Prostate gland (tissue), 2 donors: ENCODE results near the gene EP400. TPM values are rescaled to one million over a fixed set of nuclear protein-coding genes. Genes with fewer than 3 reads are reported as not detected.

ENCODE experiments used
- DNase-seq: peaks from one replicate; pipeline ENCODE4 v3.0.0-alpha.2; 2019; ENCODE audit warnings: low spot score
- H3K27ac ChIP-seq, 2 donors: fragments of 200-600 bp; sonication (generic); 2 replicates each; pipeline ENCODE4 v1.5.1; 2017 to 2019
- H3K27me3 ChIP-seq: fragments of 200-600 bp; sonication (generic); replicated peaks from 2 replicates; pipeline ENCODE4 v1.5.1; 2019; ENCODE audit not compliant: insufficient read depth
- H3K36me3 ChIP-seq, 2 donors: fragments of 200-600 bp; sonication (generic); 1 replicate in 1 of 2; 2 replicates in 1 of 2; pipeline versions ENCODE4 v1.5.1 to v1.8.1; 2017 to 2019
- H3K4me1 ChIP-seq: fragments of 200-600 bp; sonication (generic); replicated peaks from 2 replicates; pipeline ENCODE4 v1.5.1; 2019
- H3K4me3 ChIP-seq, 2 donors: fragments of 200-600 bp; sonication (generic); 2 replicates each; pipeline ENCODE4 v1.5.1; 2017 to 2019
- H3K9me3 ChIP-seq: fragments of 200-600 bp; sonication (generic); 2 replicates; pipeline ENCODE4 v1.5.1; 2017
- POLR2A ChIP-seq: fragments of 450-650 bp; IDR thresholded peaks from one replicate; pipeline ENCODE4 v1.6.1; 2016; ENCODE audit warnings: antibody characterized with exemption, mild to moderate bottlenecking
- POLR2AphosphoS5 ChIP-seq: sonication (generic); formaldehyde crosslinking; IDR thresholded peaks from one replicate; pipeline ENCODE4 v1.6.1; 2017; ENCODE audit warnings: antibody characterized with exemption
- WGBS: methylation state at CpG from one replicate; pipeline ENCODE4 v1.1.5; 2018; 5-methylcytosine and 5-hydroxymethylcytosine counted together
- intact Hi-C: fragments of 100-400 bp; cut with DNase I; formaldehyde crosslinking; loops from one replicate; pipeline ENCODE4 v1.14.2; 2022
- total RNA-seq, 2 donors: library from RNA; depleted of rRNA; stranded (reverse); fragments of >200 nt; gene quantifications; one replicate each; pipeline ENCODE4 v1.1.0, GENCODE V29; 2016
- TF ChIP-seq, protein P1 (sequence below), 4 experiments: fragments of 200-600 bp in 2 of 4; fragments of 450-650 bp in 2 of 4; sonication (generic) in 2 of 4; IDR thresholded peaks; 1 replicate in 3 of 4; 2 replicates in 1 of 4; pipeline ENCODE4 v1.5.1; 2016 to 2019; ENCODE audit warnings: antibody characterized with exemption in 4 of 4, mild to moderate bottlenecking in 2 of 4, moderate library complexity in 2 of 4

EP400 gene
- 10 to 100 TPM; 22.3 to 46.2 TPM for total RNA-seq

- intact Hi-C loops, result loop anchor here (1.0 to 2.0 kb wide), 2 partner anchors 19 to 53 kb away; no protein-coding TSS in a partner anchor
- Histone ChIP-seq H3K36me3 (no peaks in the 10 kb centered on the region), H3K27ac (peak within 1 kb of the TSS; percentile 63 to 75), H3K4me3 (peak within 1 kb of the TSS; percentile 98 to 99), H3K27me3 (no peaks in the 10 kb centered on the region), H3K4me1 (no peaks in the 10 kb centered on the region), H3K9me3 (no peaks in the 10 kb centered on the region)
- peak; percentile 95 for DNase-seq
- WGBS, result 2% methylated on average over 80 of the region's 97 CpGs
- TF ChIP-seq POLR2A (peak; percentile 35), POLR2AphosphoS5 (peak; percentile 26)
- TF ChIP-seq, protein P1, sequence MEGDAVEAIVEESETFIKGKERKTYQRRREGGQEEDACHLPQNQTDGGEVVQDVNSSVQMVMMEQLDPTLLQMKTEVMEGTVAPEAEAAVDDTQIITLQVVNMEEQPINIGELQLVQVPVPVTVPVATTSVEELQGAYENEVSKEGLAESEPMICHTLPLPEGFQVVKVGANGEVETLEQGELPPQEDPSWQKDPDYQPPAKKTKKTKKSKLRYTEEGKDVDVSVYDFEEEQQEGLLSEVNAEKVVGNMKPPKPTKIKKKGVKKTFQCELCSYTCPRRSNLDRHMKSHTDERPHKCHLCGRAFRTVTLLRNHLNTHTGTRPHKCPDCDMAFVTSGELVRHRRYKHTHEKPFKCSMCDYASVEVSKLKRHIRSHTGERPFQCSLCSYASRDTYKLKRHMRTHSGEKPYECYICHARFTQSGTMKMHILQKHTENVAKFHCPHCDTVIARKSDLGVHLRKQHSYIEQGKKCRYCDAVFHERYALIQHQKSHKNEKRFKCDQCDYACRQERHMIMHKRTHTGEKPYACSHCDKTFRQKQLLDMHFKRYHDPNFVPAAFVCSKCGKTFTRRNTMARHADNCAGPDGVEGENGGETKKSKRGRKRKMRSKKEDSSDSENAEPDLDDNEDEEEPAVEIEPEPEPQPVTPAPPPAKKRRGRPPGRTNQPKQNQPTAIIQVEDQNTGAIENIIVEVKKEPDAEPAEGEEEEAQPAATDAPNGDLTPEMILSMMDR (IDR thresholded peaks at IDR 0.05), result peak; percentile 34 to 76 (median 70)
These were observed at the start of gene EP400 for GRCh38 chr12:131949431-131950181. TSS of gene EP400 (plus strand) at chr12:131949942. CDS start at chr12:131960620, 10,678 bp downstream.

DNA sequence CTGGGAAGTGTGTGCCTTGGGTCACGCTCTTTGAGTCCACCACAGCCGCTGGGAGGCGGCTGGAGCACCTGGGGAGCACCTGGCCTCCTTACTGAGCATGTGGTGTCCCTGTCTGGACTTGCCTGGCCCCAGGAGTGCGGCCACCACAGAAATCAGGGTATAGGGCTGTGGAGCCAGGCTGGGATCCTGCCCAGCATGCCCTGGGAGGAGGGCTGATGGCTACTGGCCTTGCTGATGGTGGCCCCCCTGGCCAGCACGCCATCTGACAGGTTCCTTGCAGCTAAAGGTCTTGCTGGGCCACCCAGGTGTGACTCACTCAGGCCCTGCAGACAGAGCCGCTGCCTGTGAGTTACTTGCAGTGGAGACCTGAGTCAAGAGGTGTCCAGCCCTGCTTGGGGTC is 49.3 kb upstream of the EP400 start:
- no peaks in the 10 kb centered on the region for H3K27me3 ChIP-seq
- peaks cover 8% of the 10 kb centered on the region for H3K4me1 ChIP-seq
- no peak overlapping the region for H3K27ac ChIP-seq
- no peaks in the 10 kb centered on the region for H3K36me3 ChIP-seq
- no peak for TF ChIP-seq POLR2A
- TF ChIP-seq, protein P1 (IDR thresholded peaks at IDR 0.05), result no peak
- no peak for TF ChIP-seq POLR2AphosphoS5
- intact Hi-C loops, result no loop called here
- no peak overlapping the region for H3K4me3 ChIP-seq
- DNase-seq, result no peak
- WGBS, result 88% methylated on average over 5 of the region's 6 CpGs
- no peaks in the 10 kb centered on the region for H3K9me3 ChIP-seq

DNA sequence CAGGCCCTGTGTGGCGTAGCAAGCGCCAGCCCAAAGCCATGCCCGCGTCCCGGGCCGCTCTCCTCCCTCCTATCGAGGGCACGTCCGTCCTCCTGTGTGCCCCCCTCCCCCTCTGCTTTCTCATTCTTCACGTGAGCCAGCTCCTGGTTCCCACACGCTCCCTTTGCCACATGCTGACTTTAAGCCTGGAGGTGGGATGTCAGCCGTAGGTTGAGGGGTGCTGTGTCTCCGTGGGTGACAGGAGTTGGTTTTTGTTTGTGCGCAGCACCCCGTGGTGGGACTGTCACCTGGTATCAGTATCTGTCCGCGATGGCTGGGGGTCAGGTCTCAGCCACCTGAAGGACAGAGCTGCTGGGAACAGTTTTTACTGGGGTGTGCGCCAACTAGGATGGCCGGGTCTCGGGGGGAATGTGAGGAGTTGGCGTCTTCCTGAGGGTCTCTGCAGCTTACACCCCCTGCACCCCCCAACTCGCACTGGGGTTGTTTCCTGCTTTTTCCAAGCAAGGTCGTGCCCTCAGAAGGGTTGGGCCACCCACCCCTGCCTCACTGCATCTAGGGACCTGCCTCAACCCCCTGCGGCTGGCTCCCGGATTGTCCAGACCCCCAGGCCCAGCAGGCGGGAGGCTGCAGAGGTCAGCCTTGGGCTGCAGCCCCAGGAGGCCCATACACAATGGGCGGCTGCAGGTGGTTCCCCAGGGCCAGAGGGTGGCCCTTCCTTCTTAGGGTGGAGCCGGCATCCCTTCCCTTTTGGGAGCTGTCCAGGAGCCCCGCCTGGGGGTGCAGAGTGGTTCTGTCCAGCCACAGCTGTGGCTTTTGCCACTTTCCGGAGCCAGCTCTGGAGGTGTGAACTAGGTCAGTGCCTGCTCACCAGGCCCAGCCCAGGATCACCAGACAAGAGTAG is 48.1 kb upstream of the EP400 start:
- TF ChIP-seq POLR2A, result no peak
- TF ChIP-seq POLR2AphosphoS5, result no peak
- TF ChIP-seq, protein P1 (IDR thresholded peaks at IDR 0.05), result no peak
- WGBS, result 70% methylated on average over 30 of the region's 30 CpGs
- no peak for DNase-seq
- H3K4me1 ChIP-seq, result peaks cover 8% of the 10 kb centered on the region
- no peaks in the 10 kb centered on the region for H3K36me3 ChIP-seq
- no peaks in the 10 kb centered on the region for H3K27me3 ChIP-seq
- intact Hi-C loops, result no loop called here
- no peak overlapping the region for H3K4me3 ChIP-seq
- no peaks in the 10 kb centered on the region for H3K9me3 ChIP-seq
- no peak overlapping the region for H3K27ac ChIP-seq

DNA sequence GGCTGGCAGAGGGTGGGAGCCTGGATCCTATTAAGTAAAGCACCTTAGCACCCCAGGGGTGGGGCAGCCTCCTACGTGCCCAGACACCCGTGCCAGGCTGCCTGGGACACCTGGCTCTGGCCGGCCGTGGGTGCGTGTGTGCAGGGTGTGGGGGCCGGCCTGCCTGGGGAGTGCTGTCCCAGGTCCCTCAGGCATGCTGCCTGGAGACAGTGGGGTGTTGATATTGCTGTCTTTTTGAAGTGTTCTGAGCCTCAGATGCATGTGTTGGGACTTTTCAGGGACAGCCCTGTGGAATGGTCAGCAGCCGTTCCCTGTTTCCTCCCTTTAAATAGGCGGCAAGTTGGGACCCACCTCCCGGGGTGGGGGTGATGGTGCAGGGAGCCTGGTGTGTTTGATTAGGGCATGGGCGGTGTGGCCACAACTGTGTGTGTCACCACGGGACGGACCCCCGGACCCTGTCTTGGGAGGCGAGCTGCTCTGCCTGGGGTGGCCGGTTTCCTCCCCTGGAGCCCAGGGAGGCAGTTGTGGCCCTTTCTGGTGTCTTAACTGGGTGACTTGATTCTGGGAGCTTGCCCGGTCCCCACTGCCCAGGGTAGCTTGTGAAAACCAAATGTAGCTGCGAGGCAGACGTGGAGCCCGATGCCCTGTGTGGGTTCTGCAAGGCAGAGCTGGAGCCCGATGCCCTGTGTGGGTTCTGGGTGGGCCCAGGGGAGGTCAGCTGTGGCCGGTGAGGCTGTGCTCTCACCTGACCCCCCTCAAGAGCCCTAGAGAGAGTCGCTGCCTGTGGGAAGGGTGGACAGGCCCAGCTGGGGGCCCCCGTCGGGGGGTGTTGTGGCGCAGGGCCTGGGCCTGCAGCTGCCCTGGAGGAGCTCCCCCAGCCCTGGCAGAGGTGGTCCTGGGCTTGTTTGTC is 47.2 kb upstream of the EP400 start:
- DNase-seq, result no peak
- H3K4me1 ChIP-seq, result peaks cover 8% of the 10 kb centered on the region

More for the DNA sequence above, 47.2 kb upstream of the EP400 start:
- Histone ChIP-seq H3K36me3 (no peaks in the 10 kb centered on the region), H3K4me3 (no peak overlapping the region), H3K27ac (no peak overlapping the region), H3K9me3 (no peaks in the 10 kb centered on the region), H3K27me3 (no peaks in the 10 kb centered on the region)
- WGBS, result 87% methylated on average over 19 of the region's 25 CpGs
- TF ChIP-seq POLR2A, result no peak
- TF ChIP-seq, protein P1 (IDR thresholded peaks at IDR 0.05), result no peak
- TF ChIP-seq POLR2AphosphoS5, result no peak
- intact Hi-C loops, result no loop called here
